GM21447 (cell line): Measurements from ENCODE around the gene IER3.
"Not testable (repeated sequence)": the region's sequence is repeated elsewhere in the genome, so short reads cannot be mapped to it uniquely, and the experiment has no call there.

ENCODE experiments used
- ATAC-seq: cut with Tn5 transposase; IDR thresholded peaks from one replicate; pipeline ENCODE4 v1.9.1; 2021; ENCODE audit not compliant: unreplicated experiment

The IER3 gene

DNA sequence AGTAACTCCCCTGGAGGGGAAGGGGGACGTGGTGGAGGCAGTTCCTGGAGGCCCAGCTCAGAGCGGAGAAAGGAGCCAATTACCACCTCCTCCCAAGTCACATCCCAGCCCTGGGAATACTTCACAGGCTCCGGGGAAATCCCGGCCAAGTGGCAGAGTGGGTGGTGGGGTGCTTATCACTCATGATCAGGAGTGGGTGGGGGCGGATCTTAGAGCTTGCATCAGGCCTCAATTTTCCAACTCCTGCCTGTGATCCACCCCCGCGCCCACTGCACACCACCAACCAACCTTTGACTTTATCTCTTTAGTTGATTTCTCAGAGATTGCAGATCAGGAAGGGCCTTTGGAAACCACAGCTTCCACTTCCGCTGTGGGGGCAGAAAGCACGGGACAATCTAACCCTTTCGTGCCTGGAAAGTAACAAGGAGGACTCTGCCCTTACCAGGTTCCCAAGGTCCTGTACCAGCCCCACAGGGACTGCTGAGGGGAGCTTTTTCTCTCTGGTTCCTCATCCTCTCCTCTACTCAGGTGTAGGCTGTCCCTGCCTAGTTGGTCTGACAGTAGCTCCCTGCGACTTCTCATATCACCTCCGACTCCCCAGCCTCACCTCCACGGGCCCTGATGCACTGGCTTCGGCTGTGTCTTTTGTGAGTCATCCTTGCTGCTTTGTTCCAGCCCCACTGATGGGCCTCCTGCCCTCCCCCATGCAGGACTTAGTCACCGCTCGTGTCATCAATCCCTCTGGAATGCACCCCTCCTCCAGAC lies 24.9 kb upstream of the IER3 start:
- ATAC-seq: no peak

DNA sequence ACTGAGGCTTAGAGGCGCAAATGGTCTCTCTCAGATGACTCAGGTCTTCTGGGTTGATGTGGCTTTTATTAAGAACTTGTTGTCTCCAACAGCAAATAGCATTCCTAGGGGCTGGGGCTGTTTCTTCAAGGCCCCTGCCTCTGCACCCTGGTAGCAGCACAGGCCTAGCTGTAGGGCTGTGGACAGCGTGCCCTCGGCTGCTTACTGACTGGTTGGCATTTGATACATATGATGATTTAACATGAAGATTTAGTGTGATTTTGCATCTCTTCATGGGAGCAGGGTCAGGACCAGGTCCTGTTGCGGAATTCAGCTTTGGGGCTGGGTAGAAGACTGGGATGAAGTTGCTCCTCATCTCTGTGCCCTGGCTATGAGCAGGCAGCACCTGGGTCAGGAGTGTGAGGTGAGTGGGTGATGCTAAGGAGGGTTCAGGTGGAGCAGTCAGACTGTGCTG lies 24.3 kb upstream of the IER3 start:
- ATAC-seq: no peak

DNA sequence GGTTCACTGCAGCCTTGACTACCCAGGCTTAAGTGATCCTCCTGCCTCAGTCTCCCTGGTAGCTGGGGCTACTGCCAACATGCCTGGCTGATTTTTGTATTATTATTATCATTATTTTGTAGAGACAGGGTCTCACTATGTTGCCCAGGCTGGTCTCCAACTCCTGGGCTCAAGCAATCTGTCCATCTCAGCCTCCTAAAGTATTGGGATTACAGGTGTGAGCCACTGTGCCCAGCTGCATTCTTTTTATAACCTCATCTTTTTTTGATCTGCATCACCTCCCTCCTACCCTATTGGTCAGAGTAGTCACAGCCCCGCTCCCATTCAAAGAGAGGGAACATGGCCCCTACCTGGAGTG lies 23.6 kb upstream of the IER3 start:
- ATAC-seq: no peak

DNA sequence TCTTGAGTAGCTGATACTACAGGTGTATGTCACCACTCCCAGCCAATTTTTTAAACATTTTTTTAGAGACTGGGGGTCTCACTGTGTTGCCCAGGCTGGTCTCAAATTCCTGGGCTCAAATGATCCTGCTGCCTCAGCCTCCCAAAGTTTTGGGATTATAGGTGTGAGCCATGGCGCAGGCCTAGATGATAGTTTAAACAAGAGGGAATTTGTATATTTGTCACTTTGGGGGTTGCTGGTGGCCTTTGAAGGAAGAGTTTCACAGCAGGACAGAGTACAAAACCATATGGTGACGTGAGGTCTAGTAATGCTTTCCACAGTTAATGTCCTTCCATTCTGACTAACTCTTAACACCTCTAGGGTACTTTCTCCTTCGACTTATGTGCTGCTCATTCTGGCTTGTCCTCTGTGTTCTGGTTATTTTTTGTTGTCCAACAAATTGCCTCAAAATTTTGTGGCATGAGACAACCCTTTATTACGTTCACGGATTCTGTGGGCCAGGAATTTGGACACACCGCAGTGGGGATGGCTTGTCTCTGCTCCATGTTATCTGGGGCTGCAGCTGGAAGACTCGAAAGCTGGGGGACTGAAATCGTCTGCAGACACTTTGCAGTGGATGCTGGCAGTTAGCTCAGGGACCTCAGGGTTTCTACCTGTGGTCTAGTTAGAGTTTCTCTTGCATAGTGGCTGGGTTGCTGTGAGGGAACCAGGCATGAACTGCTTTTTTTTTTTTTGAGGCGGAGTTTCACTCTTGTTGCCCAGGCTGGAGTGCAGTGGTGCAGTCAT lies 23.0 kb upstream of the IER3 start:
- ATAC-seq: peak; percentile 61

DNA sequence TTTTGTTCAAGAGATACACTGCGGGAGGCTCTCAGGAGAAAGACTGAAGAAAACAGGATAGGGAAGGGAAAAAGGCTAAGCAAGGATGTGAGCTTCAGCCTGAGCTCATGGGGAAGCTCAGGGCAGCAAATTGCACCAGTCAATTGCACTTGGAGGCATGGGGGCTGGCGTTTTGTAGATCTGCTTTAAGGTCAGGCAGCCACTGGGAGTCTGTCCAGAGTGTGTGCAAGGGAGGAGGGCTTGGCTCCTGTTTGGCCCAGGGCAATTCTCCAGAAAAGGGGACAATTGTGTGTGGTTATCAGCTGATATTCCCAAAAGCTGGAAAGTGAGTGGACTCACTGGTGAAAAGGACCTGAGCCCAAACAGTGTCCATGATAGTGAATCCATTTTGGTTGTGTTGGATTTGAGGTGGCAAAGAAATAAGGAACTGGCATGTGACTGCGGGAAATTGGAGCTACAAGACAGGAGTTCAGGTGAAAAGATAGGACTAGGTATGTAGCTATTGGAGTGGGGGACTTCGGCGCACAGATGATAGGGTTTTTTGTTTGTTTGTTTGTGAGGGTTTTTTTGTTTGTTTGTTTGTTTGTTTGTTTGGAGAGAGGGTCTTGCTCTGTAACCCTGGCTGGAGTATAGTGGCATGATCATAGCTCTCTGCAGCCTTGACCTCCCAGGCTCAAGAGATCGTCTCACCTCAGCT lies 22.3 kb upstream of the IER3 start:
- ATAC-seq: no peak

DNA sequence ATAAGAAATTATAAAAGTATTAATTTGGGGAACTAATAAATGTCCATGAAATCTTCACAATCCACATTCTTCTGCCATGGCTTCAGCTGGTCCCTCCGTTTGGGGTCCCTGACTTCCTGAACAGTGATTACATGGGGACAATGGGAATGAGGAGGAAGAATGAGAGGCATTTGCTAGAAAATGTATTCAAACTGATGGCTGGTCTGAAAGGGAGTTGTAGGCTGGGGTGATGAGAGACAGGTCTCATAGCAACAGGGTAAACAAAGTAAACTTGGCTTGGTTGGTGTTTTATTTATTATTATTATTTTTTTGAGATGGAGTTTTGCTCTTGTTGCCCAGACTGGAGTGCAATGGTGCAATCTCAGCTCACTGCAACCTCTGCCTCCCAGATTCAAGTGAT lies 21.1 kb upstream of the IER3 start:
- not testable (repeated sequence) for ATAC-seq

DNA sequence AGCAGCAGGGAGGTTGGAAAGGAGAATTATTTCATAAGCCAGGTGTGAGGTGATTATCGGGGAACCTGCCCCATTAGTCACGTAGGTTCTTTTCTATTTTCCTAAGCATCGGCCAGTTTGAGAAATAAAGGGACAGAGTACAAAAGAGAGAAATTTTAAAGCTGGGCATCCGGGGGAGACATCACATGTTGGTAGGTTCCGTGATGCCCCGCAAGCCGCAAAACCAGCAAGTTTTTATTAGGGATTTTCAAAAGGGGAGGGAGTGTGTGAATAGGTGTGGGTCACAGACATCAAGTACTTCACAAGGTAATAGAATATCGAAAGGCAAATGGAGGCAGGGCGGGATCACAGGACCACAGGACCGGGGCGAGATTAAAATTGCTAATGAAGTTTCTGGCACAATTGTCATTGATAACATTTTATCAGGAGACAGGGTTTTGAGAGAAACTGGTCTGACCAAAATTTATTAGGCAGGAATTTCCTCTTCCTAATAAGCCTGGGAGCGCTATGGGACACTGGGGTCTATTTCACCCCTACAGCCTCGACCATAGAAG lies 20.2 kb upstream of the IER3 start:
- ATAC-seq: not testable (repeated sequence)

DNA sequence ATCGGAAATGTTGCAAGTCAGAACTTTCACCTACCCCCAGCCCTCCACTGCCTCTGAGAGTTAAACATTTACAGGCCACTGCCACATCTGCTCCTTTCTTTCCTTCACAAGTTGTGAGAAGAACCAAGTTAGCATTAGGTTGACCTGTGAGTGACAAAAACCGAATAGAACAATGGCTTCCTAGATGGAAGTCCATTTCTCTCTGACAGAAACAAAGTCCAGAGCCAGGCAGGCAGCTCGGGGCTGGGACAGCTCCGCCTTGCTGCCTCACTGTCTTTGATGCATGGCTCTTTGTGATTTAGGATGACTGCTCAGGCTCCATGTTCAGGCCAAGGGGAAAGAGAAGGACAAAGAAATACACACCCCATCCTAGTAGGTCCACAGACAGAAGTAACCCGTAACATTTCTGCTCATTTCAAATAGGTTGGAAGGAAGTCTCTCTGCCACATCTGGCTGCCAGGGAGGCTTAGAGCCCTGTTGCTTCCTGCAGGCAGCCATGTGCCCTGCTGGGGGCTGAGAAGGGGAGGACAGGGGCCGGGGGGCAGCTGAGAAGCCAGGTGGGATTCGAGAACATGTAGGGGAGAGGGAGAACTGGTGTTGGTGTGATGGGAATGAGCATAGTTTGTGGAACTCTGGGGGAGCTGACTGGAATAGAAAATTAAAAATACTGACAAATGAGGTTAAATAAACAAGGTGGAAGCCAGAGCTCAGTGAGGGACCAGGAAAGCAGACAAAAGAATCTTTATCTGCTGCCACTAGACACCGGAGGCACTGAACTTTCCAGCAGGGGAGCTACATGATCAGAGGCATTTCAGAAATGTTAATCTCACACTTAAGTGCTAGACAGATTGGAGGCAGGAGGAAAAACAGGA lies 19.5 kb upstream of the IER3 start:
- ATAC-seq: peak; percentile 41

DNA sequence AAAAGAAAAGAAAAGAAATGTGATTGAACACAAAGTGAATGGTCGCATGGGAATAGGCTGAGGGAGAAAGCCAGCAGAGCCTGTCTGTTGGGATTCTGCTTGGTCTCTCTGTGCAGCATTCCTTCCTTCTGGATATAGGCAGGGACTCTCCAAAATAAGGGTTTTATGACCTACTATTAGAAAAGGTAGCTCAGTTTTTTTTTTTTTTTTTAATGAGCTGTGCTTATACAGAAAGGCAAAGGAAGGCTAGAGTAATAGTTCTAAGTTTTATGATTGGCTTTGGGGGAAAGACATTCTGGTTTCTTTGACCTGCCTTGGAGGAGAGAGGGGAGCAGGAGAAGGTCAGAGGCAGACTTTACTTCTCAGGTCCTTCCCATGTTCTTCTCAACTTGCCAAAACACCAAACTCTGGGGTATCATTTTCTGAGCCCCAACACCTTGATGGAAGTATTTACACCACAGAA lies 18.8 kb upstream of the IER3 start:
- no peak for ATAC-seq

DNA sequence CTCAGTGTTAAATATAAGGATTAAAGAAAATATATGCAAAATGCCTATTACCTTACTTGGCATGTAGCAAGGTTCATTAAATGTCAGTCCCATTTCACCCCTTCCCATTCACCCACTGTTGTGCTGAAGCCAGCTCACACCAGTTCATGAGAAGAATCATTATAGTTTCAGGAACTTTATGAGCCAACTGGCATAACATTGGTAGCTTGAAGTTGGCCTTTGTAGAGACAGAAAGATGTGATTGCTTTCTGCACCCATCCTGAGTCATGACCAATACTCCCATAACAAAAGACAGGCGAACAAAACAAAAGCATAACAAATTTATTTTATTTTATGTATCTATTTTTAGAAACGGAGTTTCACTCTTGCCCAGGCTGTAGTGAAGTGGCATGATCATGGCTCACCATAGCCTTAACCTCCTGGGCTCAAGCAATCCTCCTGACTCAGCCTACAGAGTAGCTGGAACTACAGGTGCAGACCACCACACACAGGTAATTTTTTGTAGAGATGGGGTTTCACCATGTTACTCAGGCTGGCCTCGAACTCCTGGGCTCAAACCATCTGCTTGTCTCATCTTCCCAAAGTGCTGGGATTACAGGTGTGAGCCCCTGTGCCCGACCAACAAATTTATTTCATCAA lies 17.6 kb upstream of the IER3 start:
- no peak for ATAC-seq

DNA sequence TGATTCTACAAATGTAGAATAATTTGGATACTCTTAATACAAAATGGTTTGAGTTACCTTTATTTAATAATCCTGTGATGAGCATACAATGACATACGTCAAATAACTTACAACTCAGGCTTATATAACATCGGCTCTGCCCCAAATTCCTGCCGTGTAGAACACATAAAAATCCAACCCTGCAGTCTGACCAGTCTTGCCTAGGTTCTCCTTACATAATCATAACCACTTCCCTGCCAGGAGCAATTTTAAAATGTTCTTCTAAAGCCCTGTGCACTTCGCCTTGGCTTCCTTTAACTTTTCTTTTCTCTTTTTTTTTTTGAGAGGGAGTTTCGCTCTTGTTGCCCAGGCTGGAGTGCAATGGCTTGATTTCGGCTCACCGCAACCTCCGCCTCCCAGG lies 16.2 kb upstream of the IER3 start:
- no peak for ATAC-seq

DNA sequence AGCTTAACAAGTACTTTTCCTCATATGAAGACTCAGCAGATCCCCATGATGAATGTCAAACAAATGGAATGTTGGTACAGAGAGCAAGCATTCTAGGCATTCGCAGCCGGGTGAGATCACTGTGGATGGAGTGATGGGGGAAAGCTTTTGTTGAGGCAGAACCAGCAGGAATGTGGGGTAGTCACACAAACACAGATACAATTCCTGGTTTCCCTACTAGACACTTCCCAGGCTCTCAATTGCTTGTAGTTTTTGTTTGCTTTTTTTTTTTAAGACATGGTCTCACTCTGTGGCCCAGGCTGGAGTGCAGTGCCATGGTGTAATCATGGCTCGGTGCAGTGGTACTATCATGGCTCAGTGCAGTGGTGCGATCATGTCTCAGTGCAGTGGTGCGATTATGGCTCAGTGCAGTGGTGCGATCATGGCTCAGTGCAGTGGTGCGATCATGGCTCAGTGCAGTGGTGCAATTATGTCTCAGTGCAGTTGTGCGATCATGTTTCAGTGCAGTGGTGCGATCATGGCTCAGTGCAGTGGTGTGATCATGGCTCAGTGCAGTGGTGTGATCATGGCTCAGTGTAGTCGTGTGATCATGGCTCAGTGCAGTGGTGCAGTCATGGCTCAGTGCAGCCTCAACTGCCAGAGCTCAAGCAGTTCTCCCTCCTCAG lies 15.4 kb upstream of the IER3 start:
- no peak for ATAC-seq

DNA sequence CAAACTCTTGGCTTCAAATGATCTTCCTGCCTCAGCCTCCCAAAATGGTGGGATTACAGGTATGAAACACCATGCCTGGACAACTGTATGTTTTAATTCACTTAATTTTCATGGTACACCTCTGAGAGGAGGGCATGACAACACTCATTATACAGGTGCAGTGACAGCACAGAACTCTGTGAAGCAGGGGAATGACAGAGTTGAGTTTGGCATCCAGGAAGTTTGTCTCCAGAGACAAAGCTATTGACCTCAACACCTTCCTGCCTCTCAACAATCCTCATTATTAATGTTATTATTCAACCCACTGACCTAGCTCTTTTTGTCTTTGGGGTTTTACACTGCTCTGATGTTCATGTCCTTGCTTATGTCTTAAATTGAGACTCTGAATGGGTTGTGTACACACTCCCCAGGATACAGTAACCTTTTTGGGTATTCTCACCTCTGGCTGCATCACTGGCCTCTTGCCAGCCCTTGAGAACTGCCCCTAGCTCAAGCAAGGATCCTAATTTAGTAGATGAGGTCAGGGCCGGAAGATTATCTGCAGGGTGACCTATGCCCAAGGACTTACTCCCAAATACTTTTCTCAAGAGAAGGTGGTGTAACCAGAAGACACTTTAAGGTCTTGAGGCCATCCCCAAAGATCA lies 13.0 kb upstream of the IER3 start:
- no peak for ATAC-seq

DNA sequence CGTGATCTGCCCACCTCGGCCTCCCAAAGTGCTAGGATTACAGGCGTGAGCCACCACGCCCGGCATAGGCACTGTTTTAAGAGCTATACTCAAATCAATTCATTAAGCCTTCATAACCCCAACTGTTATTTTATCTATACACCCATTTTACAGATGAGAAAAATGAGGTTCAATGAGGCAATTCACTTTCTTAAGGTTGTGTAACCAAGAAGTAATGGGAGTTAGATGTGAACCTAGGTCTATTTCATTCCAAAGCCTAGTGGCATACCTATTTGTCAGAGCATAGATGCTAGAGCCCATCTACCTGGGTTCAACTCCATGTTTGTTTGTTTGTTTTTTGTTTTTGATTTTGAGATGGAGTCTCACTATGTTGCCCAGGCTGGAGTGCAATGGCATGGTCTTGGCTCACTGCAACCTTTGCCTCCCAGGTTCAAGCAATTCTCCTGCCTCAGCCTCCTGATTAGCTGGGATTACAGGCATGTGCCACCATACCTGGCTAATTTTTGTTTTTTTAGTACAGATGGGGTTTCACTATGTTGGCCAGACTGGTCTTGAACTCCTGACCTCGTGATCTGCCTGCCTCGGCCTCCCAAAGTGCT lies 12.2 kb upstream of the IER3 start:
- ATAC-seq: not testable (repeated sequence)

DNA sequence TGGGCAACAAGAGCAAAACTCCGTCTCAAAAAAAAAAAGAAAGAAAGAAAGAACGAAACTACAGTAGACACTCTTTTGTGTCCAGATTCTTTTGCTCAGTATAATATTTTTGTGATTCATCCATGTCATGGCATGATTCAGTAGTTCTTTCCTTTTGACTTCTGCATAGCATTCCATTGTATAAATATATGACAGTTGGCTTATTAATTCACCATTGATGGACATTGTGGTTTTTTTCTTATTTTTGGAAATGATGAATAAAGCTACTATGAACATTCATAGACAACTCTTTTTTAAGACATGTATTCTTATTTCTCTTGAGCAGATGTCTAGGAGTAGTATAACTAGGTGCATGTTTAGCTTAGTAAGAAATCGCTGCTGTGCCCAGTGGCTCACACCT lies 10.3 kb upstream of the IER3 start:
- no peak for ATAC-seq

DNA sequence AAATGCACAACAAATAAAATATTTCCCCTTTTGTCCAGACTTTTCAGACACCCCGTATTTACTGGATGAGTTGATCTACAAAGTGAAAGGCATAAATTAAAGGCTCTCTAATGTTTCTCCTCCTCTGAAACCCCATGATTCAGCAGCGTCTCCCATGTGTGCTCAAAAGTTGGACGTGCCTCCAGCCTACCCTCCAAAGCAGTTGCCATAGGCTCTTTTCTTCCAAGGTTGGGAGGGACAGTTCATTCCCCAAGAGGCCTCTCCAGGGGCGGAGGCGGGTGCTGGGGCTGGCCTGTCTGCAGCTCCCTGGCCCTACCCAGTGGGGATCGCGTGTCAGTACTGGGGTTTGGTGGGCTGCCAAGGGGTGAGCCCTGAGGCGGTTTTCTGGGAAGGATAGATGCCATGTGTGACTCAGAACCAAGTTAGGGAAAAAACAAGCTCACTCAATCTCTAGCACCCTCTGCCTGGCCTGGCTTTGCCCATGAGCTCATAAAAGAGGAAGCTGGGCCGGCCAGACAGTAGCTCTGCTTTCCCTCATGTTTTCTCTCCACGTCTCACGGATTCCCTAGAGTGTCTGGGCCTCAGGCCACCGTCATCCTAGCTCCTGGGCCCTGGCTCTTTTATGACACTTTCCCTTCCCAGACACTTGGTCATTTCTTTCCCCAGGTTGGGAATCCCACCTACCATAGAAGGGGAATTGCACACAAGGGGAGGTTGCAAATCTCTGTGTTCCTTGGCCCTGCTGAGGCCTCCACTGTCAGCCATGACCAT lies 8.0 kb upstream of the IER3 start:
- ATAC-seq: no peak

DNA sequence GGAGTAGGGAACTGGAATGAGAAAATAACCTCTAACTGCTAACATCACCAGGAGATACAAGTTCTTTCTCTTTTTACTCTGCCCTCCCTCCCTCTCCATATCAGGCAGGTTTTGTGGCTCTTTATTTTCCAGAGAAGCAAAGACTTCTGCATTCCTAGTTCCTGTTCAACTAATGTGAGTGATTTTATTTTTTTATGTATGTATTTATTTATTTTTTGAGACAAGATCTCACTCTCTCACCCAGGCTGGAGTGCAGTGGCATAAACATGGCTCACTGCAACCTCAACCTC lies 6.0 kb upstream of the IER3 start:
- ATAC-seq: no peak
